Cortex of kidney (tissue), 1 donor: ENCODE measurements around the gene AIM2.

Experiments used
- DNase-seq: peaks from one replicate; lab custom pipeline; 2025; lab: John Stamatoyannopoulos, UW

AIM2 gene

DNA sequence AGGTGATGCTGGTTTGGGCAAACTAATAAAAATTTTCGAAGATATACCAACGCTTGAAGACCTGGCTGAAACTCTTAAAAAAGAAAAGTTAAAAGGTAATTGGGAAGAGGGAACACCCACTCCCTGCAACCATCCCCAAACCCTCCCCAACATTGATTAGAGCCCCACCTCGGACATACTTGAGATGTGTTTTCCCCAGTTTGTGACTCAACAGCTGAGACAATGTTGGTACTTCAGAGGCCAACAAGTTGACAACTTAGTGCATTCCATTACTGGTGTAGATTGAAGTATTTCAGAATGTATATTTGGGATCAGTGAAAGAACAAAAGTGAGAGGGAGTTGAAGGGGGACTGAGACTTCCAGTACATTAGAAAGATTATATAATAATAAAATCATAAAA, 61.7 kb downstream of the AIM2 start:
- DNase-seq: no peak

- DNase-seq: no peak
These were observed 62.5 kb downstream of the AIM2 start for GRCh38 chr1:159014003-159014571.

- DNase-seq: no peak
These were observed 64.1 kb downstream of the AIM2 start for GRCh38 chr1:159012495-159012894.
